HK-2 (cell line): ENCODE measurements around the gene KIFC3.
"Not testable (repeated sequence)": the region's sequence is repeated elsewhere in the genome, so short reads cannot be mapped to it uniquely, and the experiment has no call there.

Experiments
- DNase-seq: peaks from one replicate; pipeline ENCODE4 v3.0.0-alpha.2; 2018; ENCODE audit not compliant: unreplicated experiment

The KIFC3 gene

GRCh38 chr16:57722651-57723050, 79.6 kb downstream of the KIFC3 start:
- DNase-seq: no peak

GRCh38 chr16:57722210-57722499, 80.1 kb downstream of the KIFC3 start:
- DNase-seq: no peak

- no peak for DNase-seq
These were observed 80.7 kb downstream of the KIFC3 start for GRCh38 chr16:57721356-57722209.

- peak; percentile 67 for DNase-seq
These were observed 82.1 kb downstream of the KIFC3 start for GRCh38 chr16:57720142-57720575.

GRCh38 chr16:57714047-57714446, 88.2 kb downstream of the KIFC3 start:
- no peak for DNase-seq

- DNase-seq: no peak
These were observed 88.7 kb downstream of the KIFC3 start for GRCh38 chr16:57713596-57713995.

- DNase-seq: not testable (repeated sequence)
These were observed 89.7 kb downstream of the KIFC3 start for GRCh38 chr16:57712569-57712968.

GRCh38 chr16:57711993-57712392, 90.3 kb downstream of the KIFC3 start:
- no peak for DNase-seq

GRCh38 chr16:57711346-57711745, 90.9 kb downstream of the KIFC3 start:
- no peak for DNase-seq

- DNase-seq: no peak
These were observed 92.6 kb downstream of the KIFC3 start for GRCh38 chr16:57709663-57710062.
